K562 (cell line): ENCODE measurements around the gene P2RX2. TPM values are rescaled to one million over a fixed set of nuclear protein-coding genes. Genes with fewer than 3 reads are reported as not detected.

Experiments
- CBFA2T2 ChIP-seq: fragments of 450-650 bp; conservative IDR thresholded peaks from 2 replicates; pipeline ENCODE4 v1.6.1; 2017; ENCODE audit warnings: mild to moderate bottlenecking
- IRF2 ChIP-seq: sonication (generic); formaldehyde crosslinking; IDR thresholded peaks from 2 replicates; pipeline ENCODE4 v1.8.1; 2022; ENCODE audit warnings: mild to moderate bottlenecking, missing genetic modification reagents
- POLR2A ChIP-seq: fragments of 450-650 bp; conservative IDR thresholded peaks from 2 replicates; pipeline ENCODE4 v1.6.1; 2016
- POLR2AphosphoS5 ChIP-seq: IDR thresholded peaks from 2 replicates; pipeline ENCODE4 v1.6.1; 2011; ENCODE audit warnings: mild to moderate bottlenecking, low read depth, low read length, moderate library complexity; ENCODE audit not compliant: control insufficient read depth, insufficient read depth
- RBM22 ChIP-seq: fragments of 200-400 bp; formaldehyde crosslinking; IDR thresholded peaks from 2 replicates; pipeline ENCODE4 v1.6.1; 2018; ENCODE audit warnings: low read length, low read depth; ENCODE audit not compliant: poor library complexity, severe bottlenecking
- SRSF9 ChIP-seq: fragments of 200-400 bp; formaldehyde crosslinking; IDR thresholded peaks from 2 replicates; pipeline ENCODE4 v1.6.1; 2017; ENCODE audit warnings: low read depth, low read length, borderline replicate concordance
- ZNF318 ChIP-seq, 2 experiments: fragments of 450-650 bp; IDR thresholded peaks; 2 replicates each; pipeline ENCODE4 v1.6.1; 2016; ENCODE audit warnings: mild to moderate bottlenecking in 2 of 2, borderline replicate concordance in 1 of 2, low read depth in 1 of 2, moderate library complexity in 1 of 2
- polyA plus RNA-seq, 8 experiments: library from polyadenylated mRNA; depleted of rRNA in 4 of 8; stranded (reverse) in 5 of 8; unstranded in 3 of 8; fragments of >200 nt; fragmentation: Nextera tagmentation in 2 of 8; fragmentation: Illumina TruSeq in 1 of 8; extraction: Ambion mirVana in 2 of 8; extraction: Trizol in 1 of 8; gene quantifications; 2 replicates each; pipeline versions ENCODE4 v1.2.1 to v1.2.3, GENCODE V29; 2011 to 2014; ENCODE audit warnings: inconsistent platforms in 1 of 8, missing spikeins in 1 of 8
- total RNA-seq, 7 experiments: library from RNA; depleted of rRNA in 6 of 7; stranded (reverse); fragments of >200 nt in 6 of 7; fragmentation: Illumina TruSeq in 2 of 7; extraction: Trizol in 2 of 7; gene quantifications; 2 replicates each; pipeline versions ENCODE4 v1.2.1 to v1.2.3, GENCODE V29; 2011 to 2021; ENCODE audit warnings: low replicate concordance in 1 of 7
- TF ChIP-seq, protein P1 (sequence below), 3 experiments: fragments of 200-800 bp in 1 of 3; sonication (Bioruptor generic) in 1 of 3; sonication (generic) in 1 of 3; formaldehyde crosslinking in 1 of 3; IDR thresholded peaks; 2 replicates each; pipeline versions ENCODE4 v1.6.1 to v1.8.0; 2016 to 2022; ENCODE audit warnings: mild to moderate bottlenecking in 2 of 3, missing compliant biosample characterization in 2 of 3, missing genetic modification characterization in 2 of 3, missing genetic modification reagents in 1 of 3
- TF ChIP-seq, protein P2 (sequence below): IDR thresholded peaks from 2 replicates; pipeline ENCODE4 v1.6.1; 2011; ENCODE audit warnings: borderline replicate concordance, low read depth, mild to moderate bottlenecking, moderate library complexity, low read length; ENCODE audit not compliant: insufficient read depth, poor library complexity, severe bottlenecking

Gene P2RX2
- total and polyA plus RNA-seq, 9 of the 15 experiments (the other 6 are each of a cell fraction or from before 2014, with no cell fraction given): not detected

DNA sequence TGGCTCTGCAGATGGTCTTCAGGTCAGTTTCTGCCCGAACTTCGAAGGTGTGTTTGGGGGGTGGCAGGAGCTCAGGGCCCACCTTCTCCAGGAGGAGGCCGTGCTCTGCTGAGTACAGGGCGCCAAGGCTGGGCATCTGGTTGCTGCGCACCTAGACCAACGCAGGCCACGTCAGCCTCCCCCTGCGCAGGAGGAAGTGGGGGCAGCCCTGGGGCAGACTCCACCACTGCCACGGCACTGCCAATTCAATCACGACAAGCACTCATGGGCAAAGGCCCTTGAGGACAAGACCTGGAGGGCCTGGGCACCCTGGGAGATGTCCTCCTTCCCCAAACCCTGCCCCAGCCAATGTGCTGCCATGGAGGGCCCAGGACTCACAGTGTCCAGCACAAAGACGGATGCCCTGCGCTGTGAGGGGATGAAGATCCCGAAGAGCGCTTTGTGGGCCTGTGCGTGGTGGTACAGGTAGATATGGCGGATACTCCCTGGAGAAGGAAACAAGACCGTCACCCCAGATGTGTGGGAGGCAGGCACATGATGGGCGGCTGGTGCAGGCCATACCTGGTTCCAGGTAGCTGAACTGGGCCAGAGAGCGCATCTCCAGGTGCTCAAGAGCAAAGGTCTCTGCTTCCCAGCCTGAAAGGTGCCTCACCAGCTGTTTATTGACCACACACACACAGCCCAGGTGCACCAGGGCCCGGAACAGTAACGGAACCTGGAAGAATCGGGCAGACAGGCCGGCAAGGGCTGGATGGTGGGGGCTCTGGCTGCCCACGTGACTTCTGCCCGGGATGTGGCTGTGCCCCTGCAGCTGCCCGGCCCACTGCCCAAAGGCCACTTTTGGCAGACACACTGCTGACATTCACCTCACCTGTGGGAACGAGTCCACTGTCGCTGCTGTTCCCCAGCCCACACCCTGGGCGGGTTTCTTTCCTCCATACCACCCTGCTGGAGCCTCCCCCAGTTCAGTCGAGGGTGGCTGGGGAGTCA lies 24.6 kb downstream of the P2RX2 start (continued):
- TF ChIP-seq ZNF318 (IDR thresholded peaks at IDR 0.05; ENCODE audit: borderline replicate concordance in 1 of 2, low read depth in 1 of 2) (no peak), RBM22 (peak; percentile 33), SRSF9 (no peak), CBFA2T2 (no peak), POLR2AphosphoS5 (peak; percentile 42; the same call in 1 of the 2 replicates), POLR2A (peak; percentile 30; the same call in 1 of the 2 replicates), IRF2 (CRISPR knock-in tag) (no peak)
- TF ChIP-seq, protein P1, sequence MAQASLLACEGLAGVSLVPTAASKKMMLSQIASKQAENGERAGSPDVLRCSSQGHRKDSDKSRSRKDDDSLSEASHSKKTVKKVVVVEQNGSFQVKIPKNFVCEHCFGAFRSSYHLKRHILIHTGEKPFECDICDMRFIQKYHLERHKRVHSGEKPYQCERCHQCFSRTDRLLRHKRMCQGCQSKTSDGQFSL (CRISPR knock-in tag; IDR thresholded peaks at IDR 0.05): no peak
- TF ChIP-seq, protein P1 (tag; IDR thresholded peaks at IDR 0.05): no peak
- TF ChIP-seq, protein P2, sequence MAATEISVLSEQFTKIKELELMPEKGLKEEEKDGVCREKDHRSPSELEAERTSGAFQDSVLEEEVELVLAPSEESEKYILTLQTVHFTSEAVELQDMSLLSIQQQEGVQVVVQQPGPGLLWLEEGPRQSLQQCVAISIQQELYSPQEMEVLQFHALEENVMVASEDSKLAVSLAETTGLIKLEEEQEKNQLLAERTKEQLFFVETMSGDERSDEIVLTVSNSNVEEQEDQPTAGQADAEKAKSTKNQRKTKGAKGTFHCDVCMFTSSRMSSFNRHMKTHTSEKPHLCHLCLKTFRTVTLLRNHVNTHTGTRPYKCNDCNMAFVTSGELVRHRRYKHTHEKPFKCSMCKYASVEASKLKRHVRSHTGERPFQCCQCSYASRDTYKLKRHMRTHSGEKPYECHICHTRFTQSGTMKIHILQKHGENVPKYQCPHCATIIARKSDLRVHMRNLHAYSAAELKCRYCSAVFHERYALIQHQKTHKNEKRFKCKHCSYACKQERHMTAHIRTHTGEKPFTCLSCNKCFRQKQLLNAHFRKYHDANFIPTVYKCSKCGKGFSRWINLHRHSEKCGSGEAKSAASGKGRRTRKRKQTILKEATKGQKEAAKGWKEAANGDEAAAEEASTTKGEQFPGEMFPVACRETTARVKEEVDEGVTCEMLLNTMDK: no peak
